HG03460 (cell line): ENCODE measurements around the gene ARHGEF12.

Experiments used
- ATAC-seq: cut with Tn5 transposase; IDR thresholded peaks from one replicate; pipeline ENCODE4 v1.9.1; 2021; ENCODE audit not compliant: unreplicated experiment

ARHGEF12 gene

DNA sequence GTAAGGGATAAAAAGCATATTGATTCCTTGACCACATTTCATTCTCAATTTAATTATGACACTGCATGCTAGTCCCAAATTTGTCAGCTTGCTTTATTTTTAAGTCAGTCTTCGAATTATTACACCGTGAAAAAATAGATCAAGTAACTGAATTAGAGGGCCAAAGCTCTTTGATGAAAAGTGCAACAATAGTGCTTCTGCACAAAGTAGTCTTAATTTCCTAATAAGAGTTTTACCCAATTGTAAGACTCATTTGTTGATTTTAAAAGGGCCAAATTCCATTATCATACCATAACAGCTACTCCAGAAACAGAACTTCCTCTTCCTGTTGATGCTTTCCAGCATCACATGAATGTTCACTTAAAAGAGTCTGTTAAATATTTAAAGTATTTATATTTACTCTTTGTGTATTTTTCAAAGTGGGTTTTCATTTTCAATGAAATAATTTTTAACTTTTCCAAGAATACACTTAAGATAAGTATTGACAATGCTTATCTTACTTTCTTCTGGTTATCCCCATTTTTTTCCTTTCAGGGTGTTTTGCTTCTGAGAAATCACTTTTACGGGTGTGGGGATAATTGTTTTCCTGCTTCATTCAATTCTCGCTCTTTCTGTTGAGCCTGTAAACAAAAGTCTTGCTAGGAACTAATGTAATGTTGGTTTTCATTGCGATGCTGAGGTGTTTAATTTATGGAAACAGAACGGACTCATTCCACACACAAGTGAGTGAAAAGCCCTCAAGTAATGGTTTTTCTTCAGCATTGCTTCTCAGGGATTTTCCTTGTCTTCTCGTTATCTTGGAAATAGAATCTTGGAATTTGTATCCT lies 2.1 kb downstream of the ARHGEF12 start:
- ATAC-seq: no peak

DNA sequence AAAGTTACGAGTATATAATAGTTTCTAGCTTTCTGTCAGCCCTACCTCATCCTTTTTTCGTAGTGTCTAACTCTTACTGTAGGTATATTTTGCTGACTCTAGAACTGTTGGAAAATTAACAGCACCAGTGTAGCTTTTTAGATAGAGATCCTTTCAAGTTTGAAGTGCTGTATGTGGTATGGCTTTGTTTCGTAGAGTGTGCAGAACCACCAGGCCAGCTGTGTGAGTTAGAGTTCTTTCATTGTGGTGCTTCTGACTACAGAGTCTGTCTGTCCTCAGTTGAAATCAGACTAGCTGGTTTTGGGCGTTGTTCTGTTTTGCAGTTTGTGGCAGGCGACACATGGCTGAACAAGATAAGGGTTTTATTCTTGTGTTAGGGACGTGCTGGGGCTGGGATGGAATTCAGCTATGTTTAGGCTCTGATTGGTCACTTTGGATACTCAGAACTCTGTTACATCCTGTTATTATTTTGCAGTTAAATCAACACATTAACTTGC lies 3.2 kb downstream of the ARHGEF12 start:
- ATAC-seq: no peak

DNA sequence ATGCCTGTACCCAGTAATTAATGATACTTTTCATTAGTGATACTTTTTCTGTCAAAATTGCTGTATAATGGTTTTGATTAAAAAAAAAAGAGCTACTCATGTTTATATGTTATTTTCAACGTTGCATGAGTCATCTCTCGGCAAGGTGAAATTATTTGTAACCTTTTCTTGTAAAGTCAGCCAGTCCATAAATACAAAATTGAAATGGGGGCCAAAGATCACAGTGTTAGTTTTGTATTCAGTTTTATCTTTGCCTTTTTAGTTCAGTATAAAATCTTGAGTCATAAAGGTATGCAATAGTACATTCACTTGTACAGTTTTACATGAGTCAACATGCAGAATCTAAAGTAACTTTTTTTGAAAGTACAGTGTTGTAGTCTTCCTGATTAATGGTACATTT lies 4.3 kb downstream of the ARHGEF12 start:
- no peak for ATAC-seq

DNA sequence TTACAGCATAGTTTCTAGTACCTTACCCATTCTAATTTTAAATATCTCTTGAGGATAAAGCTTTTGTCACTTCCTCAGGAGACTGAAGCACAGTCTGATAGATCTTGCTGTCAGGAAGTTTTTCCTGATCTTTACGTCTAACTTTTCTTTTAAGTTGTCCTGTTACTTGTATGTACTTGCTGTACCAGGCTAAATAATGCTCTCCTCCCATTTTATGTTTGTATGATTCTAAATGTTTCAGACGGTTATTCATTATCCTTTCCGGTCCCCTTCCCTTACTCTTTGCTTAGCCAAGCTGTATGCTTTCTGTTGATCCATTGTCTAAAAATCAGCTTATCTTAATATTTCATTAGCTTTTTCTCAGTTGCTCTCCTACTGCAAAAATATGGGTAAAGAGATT lies 6.0 kb downstream of the ARHGEF12 start:
- ATAC-seq: no peak

DNA sequence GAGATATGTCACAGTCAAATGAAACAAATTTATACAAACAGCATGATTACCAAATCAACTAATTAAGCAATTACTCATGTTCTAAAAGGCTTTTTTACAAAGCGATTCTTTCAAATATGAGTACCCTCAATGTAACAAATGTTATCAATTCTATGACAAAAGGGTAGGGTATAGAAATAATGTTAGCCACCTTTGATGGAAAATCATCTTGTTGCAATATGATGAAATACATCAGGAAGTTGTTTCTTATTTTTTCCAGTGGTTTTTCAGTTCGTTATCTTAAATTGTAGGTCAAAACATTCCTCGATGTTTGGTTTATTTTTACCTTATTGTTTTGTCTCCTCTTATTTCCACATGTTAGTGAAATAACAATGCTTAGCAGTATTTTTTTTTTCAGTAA lies 6.5 kb downstream of the ARHGEF12 start:
- no peak for ATAC-seq

DNA sequence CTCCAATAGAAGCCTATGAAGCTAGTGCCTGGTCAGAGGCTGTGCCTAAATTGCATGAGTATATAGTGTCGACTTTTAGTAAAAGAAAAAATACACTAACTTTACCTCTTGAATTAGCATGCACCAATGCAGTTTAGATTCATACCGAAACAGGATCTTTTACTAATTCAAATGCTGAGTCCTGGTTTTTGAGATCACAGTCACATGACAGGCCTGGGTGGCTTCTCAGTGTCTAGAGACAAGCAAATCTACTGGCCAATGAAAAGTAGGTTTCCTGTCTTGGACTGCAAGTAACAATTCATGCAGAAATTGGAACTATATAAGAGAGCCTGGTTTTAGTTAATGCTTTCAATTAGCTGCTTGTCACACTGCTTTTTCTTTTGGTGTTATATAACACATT lies 7.2 kb downstream of the ARHGEF12 start:
- peak; percentile 56 for ATAC-seq

DNA sequence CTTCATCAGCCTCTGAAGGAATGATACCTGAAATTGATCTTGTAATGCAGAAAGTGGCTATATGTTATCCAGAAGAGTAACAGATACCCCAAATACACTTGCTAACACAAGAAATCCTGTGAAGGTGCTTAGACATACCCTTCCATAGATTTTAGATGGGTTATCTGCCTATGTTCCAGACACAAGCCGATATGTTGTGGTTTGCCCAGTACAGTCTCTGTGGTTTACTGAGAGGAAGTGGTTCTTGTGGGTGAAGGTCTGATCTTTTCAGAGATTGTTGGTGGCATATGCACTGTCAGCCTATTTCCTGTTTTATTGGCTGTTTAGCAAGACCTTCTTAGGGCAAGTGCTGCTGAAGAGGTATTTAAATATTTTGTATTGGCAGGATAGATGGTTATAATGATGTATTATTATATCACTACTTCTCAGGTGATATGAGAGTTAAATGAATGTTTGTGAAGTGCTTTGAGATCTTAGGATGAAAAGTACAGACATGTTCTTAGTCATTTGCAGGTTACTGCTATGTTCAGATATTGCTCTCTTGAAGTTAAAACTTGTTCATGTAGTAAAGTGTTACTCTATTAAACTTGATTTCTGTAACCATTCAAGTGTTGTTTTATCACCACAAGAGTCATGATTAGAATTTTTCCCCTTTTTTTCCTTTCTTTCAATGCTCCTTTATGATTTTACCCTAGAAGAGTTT lies 8.2 kb downstream of the ARHGEF12 start:
- ATAC-seq: peak; percentile 87

DNA sequence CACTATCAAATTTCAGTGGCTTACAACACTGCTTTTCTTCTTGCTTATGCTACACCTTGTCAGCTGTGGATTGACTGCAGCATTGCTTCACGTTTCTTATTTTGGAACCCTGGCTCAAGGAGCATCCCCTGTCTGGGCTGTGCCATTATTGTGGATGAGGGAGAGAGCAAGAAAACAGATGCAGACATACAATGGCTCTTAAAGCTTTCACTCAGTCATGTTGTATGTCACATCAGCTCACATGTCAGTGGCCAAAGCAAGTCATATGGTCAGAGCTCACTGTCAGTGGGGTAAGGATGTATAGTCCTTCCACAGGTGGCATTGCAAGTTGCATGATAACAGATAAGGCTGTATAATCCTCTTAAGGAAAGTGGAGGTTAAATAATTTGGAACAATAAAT lies 10.0 kb downstream of the ARHGEF12 start:
- ATAC-seq: no peak

DNA sequence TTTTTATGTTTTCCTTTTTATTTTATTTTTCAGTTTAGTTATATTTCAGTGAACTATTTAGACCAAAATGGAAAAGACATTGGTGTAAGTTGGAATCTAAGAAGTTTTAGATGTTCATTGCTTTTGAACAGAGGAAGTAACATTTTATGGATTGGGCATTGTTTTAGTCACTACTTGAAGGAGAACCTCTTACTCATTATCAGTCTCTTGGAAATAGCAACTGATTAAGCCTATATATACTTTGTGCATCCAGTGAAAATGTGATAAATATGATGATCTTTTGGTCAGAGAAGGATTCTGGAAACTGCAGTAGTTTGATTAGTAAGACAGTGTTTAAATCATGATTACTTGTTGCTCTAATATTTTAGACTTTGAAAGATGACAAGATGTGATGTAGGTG lies 14.4 kb downstream of the ARHGEF12 start:
- ATAC-seq: no peak

DNA sequence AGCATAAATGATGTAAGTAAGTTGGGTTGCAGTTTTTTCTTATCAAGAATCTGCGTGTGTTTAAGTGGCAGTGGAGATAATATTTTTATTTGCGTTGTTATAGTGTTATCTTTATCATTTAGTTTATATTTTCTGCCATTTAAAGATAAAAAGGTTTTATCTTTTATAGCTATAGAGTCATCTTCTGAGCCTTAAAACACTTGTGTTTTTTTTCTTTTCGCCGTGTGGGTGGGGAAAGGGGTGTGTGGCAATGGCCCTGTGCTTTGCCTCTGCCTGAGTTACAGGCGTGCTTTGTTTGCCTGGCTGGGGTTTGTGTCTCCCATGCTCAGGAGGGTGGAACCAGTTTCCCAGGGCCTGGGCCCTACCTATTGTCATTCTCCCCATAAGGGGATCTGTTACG lies 16.2 kb downstream of the ARHGEF12 start:
- no peak for ATAC-seq

DNA sequence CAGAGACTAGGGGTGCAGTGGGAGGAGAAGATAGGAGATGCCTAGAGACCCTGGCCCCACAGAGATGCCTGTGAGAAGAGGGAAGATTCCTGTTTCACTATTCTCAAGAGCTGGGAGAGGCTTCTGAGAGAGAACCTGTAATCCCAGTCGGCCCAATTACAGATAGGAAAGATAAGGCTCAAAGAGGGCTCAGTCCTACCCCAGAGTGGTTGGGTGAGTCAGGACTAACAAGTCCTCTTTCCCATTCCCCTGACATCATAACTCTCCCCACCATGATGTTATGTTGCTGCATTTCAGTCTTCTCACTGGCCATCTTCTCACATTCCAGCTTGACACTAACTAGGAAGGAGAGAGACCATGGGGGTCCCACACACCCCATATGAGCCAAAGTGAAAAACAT lies 17.9 kb downstream of the ARHGEF12 start:
- ATAC-seq: no peak

DNA sequence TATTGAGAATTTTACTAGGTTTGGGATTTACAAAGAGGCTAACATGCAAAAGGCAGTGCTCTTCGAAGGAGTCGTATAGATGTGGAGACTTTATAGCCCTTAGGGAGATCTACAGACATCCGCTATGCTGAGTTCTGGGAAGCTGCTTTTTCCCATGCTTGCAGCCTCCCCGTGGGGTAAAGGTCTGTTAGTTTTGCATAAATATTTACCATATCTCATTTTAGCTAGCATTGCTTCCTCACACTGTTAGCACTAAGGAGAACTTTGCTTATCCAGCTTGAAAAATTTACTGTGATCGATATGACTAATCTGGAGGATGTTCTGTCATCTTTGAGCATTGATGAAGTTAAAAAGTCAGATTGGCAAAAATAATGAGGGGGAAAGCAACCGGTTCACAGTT lies 18.6 kb downstream of the ARHGEF12 start:
- no peak for ATAC-seq

DNA sequence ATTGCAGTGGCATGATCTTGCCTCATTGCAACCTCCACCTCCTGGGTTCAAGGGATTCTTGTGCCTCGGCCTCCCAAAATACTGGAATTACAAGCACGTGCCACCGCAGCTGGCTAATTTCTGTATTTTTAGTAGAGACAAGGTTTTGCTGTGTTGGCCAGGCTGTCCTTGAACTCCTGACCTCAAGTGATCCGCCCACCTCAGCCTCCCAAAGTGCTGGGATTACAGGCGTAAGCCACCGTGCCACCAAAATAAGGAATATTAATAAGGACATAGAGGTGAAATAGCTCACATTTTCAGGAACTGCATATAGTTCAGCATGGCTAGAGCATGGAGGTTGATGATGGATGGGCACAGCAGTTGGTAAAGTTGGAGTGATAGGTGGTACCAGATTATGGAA lies 21.4 kb downstream of the ARHGEF12 start:
- ATAC-seq: no peak

DNA sequence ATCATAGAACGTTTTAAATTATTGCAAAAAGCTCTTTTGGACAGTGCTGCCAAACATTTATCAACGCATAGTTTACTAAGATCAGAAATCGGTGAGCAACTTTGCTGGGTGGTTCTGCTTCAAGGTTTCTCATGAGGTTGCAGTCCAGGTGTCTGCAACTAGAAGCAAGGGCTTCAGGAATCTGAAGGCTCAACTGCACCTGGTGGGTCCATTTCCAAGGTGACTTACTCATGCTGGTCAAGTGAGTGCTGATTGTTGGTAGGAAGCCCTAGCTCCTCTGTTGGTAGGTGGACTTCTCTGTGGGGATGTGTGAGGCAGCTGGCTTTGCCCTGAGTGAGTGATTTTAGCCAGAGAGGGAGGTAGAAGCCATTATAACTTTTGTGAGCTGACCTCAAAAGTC lies 22.5 kb downstream of the ARHGEF12 start:
- ATAC-seq: no peak

DNA sequence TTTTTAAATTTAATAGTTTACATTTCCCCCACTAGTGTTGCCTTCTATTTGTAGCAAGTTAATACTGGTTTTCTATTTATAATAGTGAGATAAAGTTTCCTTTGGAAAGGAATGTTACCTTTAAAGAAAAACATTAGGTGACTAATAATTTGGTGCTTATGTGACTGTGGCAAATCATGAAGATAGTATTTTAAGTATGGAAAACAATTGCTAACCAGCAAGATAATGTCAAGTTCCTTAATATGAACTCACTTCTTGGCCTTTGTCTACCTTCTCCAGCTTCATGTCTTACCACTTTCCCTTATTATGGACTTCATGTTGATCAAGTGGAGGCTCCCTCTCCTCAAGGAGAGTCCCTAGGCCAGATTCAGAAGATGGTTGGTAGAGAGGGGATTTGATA lies 27.2 kb downstream of the ARHGEF12 start:
- no peak for ATAC-seq

DNA sequence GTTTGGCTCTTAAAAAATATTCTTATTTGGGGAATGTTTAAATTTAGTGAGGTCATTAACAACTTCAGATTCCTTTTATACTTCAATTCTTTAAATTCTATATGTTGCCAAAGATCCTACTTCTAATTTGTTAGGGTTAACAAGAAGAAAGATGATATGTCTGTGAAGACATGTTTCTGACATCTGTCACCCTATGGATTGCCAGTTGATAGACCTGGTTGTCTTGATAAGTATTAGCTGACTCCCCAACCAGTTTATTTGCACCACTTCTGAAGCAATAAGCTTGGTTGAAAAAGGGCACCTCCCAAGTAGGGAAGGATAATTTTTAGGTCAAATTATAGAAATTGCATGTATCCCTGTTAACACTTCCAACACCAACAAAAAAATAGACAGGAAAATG lies 29.3 kb downstream of the ARHGEF12 start:
- no peak for ATAC-seq

DNA sequence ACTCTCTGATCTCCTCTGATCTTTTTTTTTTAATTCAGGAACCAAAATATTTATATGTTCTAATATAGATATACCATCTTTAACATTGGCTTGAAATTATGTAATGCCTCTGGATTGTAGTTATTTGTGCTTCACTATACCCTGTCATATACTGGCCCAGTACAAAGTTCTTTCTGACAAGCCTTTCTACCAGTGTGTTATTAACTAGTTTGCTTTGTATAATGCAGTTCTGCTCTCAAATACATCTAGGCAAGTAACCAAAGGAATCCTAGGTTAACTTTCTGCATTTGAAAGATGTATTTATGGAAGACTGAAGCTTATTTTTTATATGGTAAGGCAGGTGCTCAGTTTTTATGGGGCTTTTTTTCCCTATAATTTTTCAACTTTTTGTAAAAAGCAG lies 36.1 kb downstream of the ARHGEF12 start:
- ATAC-seq: no peak

DNA sequence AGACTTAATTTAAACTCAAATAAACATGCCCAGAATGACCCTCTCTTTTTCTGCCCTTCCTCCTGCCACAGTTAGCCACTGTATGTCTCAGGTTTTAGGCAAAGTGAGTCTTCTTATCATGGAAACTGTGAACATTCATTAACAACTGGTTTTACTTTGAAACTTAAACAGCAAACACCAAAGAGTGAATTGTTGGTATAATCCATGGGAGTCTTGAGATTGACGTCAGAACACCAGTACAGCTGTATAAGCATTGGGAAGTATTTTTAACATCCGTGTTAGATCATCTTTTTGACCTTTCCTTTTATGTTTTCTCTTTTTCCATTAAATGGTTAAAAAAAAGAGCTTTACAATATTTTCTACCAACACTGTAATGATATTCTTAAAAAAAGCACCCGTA lies 38.9 kb downstream of the ARHGEF12 start:
- ATAC-seq: no peak

DNA sequence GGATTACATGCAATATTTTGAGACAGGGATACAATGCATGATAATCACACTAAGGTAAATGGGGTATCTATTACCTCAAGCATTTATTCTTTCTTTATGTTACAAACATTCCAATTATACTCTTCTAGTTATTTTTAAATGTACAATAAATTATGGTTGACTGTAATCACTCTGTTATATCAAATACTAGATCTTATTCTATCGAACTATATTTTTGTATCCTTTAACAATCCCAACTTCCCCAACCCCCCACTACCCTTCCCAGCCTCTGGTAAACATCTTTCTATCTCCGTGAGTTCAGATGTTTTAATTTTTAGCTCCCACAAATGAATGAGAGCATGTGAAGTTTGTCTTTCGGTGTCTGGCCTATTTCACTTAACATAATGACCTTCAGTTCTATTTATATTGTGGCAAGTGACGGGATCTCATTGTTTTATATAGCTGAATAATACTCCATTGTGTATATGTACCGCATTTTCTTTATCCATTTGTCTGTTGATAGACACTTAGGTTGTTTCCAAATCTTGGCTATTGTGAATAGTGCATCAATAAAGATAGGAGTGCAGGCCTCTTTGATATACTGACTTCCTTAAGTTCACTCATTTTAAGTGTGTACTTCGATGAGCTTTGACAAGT lies 40.5 kb downstream of the ARHGEF12 start:
- no peak for ATAC-seq

DNA sequence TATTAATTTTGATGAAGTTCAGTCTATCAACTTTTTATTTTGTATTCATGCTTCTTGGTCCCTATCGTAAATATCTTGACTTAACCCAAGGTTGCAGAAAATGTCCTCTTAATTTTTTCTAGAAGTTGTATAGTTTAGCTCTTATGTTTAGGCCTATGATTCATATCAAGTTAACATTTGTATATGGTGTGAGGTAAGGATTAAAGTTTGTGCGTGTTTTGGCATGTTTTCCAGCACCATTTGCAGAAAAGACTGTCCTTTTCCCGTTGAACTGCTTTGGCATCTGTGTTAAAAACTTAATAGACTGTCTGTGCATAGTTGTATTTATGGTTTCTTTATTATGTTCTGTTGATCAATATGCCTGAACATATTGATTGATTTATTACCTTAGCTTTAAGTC lies 42.3 kb downstream of the ARHGEF12 start:
- ATAC-seq: no peak

DNA sequence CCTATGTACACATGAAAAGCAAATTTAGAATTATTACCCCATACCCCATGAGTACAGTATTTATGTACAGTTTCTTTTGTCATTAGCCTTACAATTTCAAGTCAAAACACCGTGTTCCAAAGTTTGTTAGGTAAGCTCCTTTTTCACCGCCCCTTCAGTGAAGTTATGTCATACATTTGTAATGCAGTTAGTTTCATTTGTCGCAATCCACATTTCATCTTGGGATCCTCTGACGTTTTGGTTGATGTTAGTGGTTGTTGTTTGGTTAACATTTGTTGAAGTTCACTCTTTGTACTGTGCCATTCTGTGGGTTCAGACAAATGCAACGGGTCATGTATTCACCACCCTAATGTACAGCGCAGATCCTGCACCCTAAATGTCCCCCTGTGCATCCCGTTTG lies 45.2 kb downstream of the ARHGEF12 start:
- ATAC-seq: no peak
